Brain pericyte (primary cell): ENCODE results near the gene ARHGEF25.
"Not testable (repeated sequence)": the region's sequence is repeated elsewhere in the genome, so short reads cannot be mapped to it uniquely, and the experiment has no call there.

Source experiments
- DNase-seq: peaks from one replicate; pipeline ENCODE4 v3.0.0-alpha.2; 2012; ENCODE audit warnings: low read depth, low spot score

ARHGEF25 gene

DNA sequence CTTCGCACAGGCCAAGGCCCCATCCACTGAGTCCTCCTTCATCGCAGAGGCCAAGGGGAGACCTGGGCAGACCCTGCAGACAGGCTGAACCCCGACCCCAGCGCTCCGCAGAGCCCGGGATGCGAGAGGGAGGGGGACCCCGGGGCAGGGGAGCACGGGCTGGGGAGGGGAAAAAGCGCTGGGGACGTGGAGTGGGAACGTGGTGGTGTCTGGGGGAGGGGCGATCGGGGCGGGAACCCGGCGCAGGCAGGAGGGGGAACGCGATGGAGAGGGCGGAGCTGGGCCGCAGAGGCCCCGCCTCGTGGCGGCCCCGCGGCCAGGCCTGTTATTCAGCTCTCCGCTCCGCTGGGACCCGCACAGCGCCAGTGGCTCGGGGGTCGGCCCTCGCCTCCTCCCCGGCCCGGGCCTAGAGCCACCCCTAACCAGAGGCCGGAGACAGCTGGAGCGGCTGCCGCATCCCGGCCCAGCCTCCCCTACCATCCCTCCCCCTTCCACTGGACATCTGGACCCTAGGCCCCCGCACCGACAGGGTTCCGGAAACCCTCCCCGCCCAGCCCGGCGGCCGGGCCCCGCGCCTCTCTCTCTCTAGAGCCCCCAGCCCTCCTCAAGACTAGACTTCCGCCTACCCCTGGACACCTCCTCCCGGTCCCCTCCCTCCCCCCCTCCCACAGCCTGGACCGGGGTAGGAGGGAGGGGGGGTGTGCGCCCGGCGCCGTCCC, at the start of gene ARHGEF25:
Gene ARHGEF25 (plus strand): TSS at position 328 of the 719 bp plus-strand sequence. CDS start 460 bp downstream, outside the sequence.
- DNase-seq, result no peak

- no peak for DNase-seq
Measured at GRCh38 chr12:57563358-57563757, 47.9 kb upstream of the ARHGEF25 start.

GRCh38 chr12:57564178-57564740, 47.0 kb upstream of the ARHGEF25 start:
- DNase-seq, result no peak

GRCh38 chr12:57568838-57569237, 42.4 kb upstream of the ARHGEF25 start:
- DNase-seq, result no peak

- DNase-seq, result no peak
Measured at GRCh38 chr12:57569858-57570257, 41.4 kb upstream of the ARHGEF25 start.

- DNase-seq, result not testable (repeated sequence)
Measured at GRCh38 chr12:57570438-57570837, 40.8 kb upstream of the ARHGEF25 start.

- DNase-seq, result no peak
Measured at GRCh38 chr12:57571926-57572762, 39.1 kb upstream of the ARHGEF25 start.

DNA sequence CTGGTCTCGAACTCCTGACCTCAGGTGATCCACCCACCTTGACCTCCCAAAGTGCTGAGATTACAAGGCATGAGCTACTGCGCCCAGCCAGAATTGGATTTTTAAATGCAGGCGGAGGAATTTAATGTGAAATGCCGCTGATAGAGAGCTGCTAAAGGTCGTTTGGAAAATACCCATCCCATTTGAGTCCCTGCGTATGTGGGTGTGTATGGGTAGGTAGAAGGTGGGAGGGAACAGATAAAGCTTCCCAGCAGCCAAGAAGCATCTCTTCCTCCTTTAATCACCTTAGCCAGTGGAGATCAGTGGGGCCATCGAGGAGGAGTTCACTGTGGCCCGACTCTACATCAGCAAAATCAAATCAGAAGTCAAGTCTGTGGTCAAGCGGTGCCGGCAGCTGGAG, 36.4 kb upstream of the ARHGEF25 start:
- no peak for DNase-seq

- no peak for DNase-seq
Measured at GRCh38 chr12:57575771-57576612, 35.2 kb upstream of the ARHGEF25 start.

GRCh38 chr12:57576613-57577160, 34.5 kb upstream of the ARHGEF25 start:
- no peak for DNase-seq

DNA sequence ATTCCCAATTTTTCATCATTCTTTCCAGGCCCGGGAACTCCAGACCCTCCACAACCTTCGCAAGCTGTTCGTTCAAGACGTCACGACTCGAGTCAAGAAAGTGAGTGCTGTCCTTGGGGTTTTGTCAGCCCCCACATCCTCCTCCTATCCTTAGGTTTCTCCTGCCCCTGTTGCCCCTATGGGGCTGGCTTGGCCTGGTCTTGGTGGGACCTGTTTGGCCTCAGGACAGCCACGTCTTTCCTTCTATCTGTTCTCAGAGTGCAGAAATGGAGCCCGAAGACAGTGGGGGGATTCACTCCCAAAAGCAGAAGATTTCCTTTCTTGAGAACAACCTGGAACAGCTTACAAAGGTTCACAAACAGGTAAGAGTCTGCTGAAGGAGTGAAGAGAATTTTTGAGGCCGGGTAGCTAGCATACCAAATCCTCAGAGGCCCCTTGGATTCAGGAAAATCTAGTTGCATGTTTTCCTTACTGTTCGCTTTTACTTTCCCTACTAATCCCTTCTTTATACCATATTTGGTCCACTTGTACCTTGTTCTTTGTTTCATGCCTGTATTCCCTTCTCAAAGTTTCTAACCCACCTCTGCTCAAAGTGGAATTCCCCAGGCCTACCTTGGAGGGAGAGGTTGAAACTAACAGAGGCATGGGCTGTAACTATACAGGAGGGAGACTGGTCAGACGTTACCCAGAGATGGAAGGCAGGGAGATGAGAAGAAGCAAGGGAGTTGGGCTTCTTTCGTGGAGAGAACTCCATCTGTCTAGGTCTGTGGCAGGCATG, 33.1 kb upstream of the ARHGEF25 start:
- no peak for DNase-seq

- DNase-seq, result no peak
Measured at GRCh38 chr12:57579011-57579410, 32.2 kb upstream of the ARHGEF25 start.

DNA sequence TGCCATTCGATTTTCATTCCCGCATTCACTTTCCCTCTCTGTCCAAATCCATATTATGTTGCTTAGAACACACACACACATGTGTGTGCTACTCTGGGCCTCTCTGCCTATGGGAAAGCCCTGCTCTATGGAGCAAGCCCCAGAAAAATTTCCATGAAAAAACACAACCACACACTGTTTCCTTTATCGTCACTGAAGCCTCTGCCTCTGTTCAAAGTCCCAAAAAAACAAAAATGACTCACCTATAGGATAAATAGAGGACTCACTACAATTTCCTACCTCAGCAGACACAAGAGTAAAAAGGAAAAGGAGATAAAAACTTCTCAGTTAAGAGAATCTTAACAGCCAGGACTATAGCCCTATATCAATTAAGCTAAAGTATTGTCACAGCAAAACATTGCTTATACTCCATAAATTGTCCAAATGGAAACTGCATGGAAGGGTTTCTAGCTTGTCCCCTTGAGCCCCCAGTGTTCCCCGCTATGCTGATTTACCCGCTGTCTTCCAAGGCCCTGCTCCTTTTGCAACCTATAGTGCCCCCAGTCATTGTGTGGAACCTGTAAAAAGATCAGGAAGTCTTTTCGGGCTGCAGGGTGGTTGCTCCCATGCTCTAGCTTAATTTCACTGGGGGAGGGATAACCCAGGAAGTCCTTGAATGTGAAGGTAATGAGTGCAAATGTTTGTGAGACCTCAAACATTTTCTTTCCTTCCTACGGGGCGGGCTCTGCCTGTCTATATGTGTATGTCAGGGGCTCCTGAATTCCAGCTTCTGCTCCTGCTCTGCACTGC, 31.4 kb upstream of the ARHGEF25 start:
- no peak for DNase-seq

- no peak for DNase-seq
Measured at GRCh38 chr12:57580466-57580795, 30.8 kb upstream of the ARHGEF25 start.

GRCh38 chr12:57581802-57582201, 29.4 kb upstream of the ARHGEF25 start:
- DNase-seq, result no peak

DNA sequence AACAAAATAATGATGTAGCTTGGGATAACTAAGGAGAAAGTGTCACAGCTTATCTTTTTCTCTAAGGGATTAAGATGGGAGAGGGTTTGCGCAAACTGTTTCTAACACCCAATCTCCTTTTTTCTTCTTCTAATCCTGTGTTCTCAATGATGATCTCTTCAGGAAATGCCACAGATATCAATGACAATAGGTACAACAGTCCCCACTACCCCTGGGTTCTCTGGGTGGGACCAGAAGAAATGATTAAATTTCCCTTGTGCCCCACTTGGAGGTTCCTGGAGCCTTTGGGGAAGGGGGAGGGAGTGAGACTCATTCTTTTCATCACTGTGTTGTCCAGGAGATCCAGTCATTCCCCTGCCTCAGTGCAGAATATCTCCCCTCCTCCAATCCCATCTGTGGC, 28.8 kb upstream of the ARHGEF25 start:
- no peak for DNase-seq

DNA sequence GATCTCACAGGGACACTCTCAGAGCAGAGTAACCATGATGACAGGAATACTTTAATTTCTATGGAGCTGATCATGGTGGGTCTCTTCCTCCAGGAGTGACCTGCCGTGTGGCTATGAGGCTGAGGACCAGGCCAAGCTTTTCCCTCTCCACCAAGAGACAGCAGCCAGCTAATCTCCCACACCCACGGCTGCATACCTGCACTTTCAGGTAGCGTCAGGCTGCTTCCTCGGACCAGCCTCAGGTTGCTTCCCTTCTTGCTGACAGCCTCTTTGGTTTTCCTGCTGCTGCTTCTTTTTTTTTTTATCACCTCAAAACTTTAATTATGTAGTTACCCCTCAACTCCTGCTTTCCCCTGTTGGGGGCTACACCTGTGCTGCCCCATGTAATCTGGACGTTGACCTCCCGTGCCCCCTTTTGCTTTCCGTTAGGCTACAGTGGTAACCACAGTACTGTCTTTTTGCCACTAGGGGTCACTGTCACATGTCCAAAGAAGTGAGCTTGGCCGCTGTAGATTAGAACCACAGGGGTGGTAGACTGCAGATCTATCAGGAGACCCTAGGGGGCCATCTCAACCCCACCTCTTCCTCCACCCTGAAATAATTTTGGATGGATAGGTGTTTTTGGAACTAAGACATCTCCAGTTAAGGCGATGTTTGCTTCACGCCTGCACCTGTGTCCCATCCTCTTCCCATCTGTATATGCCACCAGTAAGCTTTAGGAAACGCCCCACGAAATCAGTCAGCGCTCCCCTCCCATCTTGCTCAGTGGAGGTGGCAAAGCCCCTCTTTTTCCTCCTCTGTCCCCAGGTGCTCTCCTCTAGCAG, 28.0 kb upstream of the ARHGEF25 start:
- DNase-seq, result peak; percentile 18

DNA sequence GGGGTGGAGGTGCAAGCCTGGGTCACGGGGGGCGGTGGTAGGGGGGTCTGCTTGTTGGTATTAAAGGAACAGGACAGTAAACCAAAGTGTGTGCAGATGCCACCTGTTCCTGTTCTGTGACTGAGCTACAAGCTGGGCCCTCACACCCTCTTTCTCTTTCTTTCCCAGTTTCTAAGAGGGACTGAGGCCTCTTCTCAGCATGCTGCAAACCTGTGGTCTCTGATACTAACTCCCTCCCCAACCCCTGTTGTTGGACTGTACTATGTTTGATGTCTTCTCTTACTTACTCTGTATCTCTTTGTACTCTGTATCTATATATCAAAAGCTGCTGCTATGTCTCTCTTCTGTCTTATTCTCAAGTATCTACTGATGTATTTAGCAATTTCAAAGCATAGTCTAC, 27.2 kb upstream of the ARHGEF25 start:
- DNase-seq, result no peak

GRCh38 chr12:57584690-57585089, 26.5 kb upstream of the ARHGEF25 start:
- no peak for DNase-seq
